Measurements from ENCODE around the gene CES5A. TPM values are rescaled to one million over a fixed set of nuclear protein-coding genes. Genes with fewer than 3 reads are reported as not detected.
"Not testable (repeated sequence)": the region's sequence is repeated elsewhere in the genome, so short reads cannot be mapped to it uniquely, and the experiment has no call there.

The CES5A gene
- total RNA-seq, 1 experiment from 2014 or later: not detected

DNA sequence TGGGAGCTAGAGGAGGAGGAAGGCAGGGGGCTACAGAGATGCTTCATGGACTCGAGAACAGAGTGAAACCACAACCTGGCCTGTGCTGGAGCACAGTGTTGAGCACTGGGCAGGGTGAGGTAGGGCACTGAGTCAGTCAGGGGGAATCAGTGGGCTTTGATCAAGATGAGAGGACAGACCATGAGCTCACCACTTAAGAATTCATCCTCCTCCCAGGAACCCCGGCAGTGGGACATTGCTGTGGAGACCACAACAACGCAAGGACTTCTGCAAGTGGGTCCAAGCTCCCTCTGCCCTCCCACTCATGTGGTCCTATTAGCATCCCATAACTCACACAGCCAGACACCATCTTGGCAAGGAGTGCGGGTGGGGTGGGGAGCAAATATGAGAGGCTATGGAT is 1.7 kb upstream of the CES5A start:
- no peak for DNase-seq (ENCODE audit: low spot score)

DNA sequence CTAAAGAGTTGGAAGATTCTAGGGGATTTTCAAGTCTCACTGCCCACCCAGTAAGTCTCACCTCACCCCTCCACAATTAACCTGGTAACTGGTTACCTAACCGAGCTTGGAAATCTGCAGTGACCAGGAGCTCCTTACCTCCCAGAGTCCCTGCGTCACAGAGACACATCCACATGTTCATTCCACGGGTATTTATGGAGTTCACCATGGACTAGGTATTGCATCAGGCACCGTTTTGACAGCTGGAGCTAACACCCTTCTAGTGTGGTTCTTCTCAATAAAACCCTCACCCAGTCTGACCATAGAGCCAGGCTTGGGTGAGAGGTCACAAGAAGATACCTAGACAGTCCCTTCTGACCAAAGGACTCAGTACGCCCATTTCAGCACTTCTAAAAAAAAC is 2.1 kb downstream of the CES5A start:
- DNase-seq (ENCODE audit: low spot score): no peak

DNA sequence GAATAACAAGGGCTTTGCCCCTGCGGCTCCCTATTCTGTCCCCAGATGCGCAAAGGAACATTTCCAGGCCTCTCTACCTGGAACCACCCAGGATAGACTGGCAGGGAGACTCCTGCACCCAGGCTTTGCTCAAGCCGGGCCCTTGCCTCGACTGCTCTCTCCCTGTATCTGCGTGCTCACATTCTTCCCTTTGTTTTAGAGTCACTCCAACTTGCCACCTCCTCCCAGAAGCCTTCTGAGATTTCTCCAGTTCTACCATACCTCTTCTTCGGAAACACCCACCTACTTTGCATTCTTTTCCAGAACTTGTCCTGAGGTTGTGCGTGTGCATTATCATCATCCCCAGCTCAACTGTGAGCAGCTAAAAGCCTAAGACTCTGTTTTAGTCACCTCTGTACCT is 3.0 kb downstream of the CES5A start:
- DNase-seq (ENCODE audit: low spot score): no peak

DNA sequence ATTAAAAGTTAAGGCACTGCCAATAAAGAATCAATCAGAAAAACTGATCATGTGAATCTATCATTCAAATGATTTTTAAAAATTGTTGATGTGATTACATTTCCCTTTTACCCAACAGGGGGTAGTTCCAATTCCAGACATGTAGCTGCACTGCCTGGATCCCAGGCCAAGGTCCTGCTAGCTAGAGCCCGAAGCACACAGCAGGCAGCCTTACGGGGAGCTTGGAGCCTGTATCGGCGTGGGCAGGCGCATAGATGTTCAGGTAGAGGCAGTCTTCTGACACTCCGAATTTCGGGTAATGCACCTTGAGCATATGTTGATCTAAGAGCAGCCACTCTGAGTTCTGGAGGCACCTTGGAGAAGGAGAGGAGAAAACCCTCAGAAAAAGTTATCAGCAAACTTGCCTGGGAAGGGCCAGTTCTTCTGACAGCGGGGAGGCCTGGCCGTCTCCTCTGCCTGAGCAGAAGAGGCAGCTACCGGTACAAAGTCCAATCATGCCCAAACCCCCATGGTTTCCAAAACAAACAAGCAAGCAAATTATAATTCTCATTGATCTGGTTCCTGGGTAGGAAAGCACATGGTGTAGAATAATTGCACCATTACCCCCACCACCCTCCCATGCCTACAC is 3.6 kb downstream of the CES5A start:
- no peak for DNase-seq (ENCODE audit: low spot score)

DNA sequence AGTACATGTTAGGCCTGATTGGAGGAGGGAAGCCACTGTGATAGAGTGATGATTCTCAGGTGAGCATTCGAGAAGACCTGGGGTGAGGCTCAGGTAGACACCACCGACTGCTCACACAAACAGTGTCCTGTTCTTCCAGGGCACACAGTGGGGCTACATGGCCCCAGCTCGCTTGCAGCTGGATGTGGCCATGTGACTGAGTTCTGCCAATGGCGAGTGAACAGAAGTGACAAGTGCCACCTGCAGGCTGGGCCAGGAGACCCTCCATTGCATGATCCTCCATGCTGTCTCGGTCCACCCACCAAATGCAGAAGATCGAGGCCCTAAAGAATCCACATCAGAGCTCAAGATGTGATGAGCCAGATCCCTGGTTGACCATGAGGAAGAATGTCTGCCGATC is 6.2 kb downstream of the CES5A start:
- DNase-seq (ENCODE audit: low spot score): no peak

GRCh38 chr16:55868137-55868536 is 7.0 kb downstream of the CES5A start:
- DNase-seq (ENCODE audit: low spot score): no peak

DNA sequence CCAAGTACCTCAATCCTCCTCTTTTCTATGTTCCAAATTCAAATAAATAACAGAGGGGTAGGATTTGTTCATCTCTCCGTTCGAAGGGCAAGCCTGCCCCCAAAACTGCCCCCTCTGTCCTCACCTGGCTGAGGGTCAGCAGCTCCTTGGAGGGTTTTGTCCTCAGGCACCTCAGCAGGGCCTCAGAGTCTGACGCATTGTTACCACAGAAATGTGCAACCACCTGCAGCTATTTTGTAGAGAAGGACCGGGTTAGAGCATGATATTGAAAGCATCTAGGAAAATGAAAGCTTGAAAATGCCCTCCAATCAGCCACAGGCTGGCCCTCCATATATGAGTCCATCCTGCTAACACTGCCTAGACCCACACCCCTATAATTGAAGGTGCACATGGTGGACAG is 13.9 kb downstream of the CES5A start:
- no peak for DNase-seq (ENCODE audit: low spot score)

DNA sequence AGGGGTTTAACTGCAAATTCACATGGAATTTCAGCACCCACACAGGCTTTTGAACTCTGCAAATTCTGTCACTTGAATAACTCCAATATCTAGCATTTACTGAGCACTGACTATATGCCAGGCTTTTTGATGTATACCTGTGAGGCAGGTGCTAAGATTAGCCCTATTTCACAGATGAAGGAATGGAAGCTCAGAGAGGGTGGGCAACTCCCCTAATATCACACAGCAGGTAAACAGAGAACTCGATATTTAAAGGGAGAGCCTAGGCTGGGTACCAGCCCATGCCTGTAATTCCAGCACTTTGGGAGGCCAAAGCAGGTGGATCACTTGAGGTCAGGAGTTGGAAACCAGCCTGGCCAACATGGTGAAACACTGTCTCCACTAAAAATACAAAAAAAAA is 17.5 kb downstream of the CES5A start:
- DNase-seq (ENCODE audit: low spot score): not testable (repeated sequence)

GRCh38 chr16:55856950-55857349 is 18.2 kb downstream of the CES5A start:
- DNase-seq (ENCODE audit: low spot score): no peak

GRCh38 chr16:55853114-55853513 is 22.1 kb downstream of the CES5A start:
- no peak for DNase-seq (ENCODE audit: low spot score)

- DNase-seq (ENCODE audit: low spot score): no peak
These were observed 25.6 kb downstream of the CES5A start for GRCh38 chr16:55849536-55849935.

DNA sequence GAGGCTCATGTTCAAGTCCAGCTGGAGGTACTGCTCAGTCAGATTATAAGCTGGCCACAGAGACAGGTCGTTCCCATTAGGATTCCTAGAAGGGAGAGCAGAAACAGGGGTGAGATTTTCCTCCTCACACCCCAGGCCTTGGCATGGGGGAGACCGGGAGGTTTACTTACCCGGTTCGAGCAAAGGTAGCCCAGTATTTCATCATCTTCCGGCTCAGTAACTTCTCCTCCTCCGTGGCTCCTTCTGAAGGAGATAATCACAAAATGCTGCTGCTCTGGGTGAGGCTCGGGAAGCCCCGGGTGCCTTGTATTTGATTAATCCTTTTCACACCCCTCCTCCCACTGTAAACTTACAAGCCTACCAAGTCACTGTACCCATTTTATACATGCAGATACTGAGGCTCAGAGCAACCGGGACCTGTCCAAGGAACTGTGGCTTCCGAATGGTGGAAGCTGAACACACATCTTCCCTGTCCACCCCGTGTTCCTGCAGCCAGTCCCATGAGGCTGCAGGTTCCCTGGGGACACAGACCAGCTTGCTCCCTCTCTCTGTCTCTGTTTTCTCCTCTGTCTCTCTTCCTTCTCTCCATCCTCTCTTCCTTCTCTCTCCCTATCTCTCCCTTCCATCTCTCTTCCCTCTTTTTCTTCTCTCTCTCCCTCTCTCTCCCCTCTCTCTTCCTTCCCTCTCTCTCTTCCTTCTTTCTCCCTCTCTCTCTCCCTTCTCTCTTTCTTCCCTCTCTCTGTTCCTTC is 28.4 kb downstream of the CES5A start:
- DNase-seq (ENCODE audit: low spot score): no peak

DNA sequence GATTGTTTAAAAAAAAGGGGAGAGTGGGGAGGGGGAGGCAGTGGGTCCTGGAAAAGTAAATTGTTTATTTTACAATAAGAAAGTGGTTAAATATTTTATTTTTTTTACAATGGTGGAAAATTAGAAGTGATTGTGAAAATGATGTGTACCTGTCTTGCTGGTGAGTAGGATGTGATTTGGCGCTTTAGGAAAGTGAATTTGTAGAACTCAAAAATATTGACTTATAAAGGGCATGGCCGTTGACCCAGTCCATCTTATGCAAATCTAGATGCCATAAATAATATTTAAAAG is 32.1 kb downstream of the CES5A start:
- no peak for DNase-seq (ENCODE audit: low spot score)

DNA sequence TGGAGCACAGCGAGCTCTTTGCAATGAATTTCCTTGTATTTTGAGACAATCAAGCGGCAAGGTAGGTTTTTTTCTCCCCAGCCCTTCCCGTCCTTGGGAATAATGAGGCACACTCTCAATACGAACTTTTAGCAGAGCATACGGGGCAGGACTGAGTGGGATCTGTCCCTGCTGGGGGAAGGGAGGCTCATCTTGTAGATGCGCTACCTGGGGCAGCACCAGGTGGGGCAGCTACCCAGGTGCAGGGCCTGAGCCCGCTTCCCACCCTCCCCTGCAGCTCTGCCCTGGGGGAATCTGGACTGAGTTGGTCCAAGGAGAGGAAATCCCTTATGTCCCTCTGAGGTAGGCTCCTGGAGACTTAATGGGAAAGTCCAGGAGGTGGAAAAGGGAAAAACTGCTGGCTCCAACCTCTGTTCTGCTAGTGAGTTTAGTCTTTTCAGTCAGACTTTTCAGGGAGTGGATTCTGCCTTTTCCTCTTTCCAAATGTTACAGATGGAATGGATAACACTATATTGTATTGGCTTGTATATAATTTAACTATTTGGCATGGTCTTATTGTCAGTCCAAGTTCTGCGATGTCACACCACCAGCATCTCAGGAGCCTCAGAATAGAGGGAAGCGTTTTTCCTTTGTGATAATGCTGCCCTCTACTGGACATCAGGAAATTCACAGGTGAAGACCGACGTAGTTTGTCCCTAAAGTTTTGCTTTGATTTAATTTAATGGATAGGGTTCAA is 32.6 kb downstream of the CES5A start:
- peak; percentile 58 for DNase-seq (ENCODE audit: low spot score)

DNA sequence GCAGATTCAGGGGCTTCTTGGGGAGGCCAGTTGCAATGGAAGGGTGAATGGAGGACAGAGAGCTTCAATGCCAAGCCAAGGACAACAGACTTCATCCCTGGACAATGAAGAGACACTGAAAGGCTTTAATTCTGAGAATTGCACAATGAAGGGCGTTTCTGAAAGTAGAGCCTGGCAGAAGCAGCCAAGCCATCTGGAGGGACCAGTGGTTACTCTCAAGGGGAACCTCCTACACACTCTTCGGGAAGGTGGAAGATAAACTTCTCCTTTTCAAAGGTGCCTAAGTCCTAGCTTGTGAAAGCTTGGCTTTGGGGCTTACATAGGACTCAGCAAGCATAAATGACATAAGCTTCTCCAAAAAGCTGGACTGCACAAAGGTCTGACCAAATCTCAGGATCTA is 36.1 kb downstream of the CES5A start:
- DNase-seq (ENCODE audit: low spot score): no peak

DNA sequence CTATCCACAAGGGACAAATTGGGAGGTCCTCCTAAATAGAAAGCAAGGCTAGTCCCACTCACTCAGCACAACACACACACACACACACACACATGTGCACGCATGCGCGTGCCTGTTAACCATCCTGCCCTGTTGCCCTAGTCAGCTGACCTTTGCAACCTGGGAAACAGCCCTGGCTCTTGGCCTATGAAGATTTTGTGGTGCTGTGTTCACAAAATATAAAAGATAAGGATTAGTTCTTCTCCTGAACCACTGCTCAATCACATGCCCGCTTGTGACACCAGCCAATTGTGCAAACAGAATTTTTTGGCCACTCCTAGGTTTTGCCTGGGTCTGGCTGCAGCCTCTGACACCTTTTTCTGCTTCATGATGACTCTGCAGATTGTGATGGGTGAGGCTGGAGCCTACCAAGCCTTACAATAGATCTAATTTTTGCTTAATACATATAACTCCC is 39.0 kb downstream of the CES5A start:
- no peak for DNase-seq (ENCODE audit: low spot score)

GRCh38 chr16:55835581-55835980 is 39.6 kb downstream of the CES5A start:
- DNase-seq (ENCODE audit: low spot score): no peak

DNA sequence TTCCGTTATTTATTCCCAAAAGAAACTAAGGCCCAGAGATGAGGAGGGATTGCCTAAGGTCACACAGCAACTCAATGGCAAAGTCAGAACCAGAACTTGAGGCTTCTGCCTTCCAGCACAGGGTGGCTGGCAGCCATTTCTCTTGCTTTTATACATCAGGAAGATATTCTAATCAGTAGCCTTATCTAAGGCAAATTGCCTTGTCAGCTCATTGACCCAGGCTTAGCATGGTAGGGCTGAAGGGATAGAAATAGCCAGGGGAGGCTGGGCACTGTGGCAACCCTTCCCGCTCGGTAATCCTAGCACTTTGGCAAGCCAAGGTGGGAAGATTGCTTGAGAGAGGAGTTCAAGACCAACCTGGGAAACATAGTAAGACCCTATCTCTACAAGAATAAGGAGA is 40.0 kb downstream of the CES5A start:
- not testable (repeated sequence) for DNase-seq (ENCODE audit: low spot score)

DNA sequence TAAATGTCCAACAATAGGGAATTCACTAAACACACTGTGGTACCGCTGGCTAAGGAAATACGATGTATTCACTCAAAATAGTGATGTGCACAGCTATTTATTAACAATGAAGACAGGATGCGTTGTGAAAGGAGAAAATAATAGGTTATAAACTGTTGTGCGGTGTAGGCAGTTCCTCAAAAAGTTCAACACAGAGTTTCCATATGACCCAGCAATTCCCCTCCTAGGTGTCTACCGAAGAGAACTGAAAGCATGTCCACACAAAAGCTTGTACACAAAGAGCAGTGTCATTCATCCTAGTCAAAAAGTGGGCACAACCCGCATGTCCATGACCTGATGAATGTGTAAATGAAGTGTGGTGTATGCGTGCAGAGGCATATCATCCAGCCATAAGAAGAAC is 41.1 kb downstream of the CES5A start:
- DNase-seq (ENCODE audit: low spot score): no peak

DNA sequence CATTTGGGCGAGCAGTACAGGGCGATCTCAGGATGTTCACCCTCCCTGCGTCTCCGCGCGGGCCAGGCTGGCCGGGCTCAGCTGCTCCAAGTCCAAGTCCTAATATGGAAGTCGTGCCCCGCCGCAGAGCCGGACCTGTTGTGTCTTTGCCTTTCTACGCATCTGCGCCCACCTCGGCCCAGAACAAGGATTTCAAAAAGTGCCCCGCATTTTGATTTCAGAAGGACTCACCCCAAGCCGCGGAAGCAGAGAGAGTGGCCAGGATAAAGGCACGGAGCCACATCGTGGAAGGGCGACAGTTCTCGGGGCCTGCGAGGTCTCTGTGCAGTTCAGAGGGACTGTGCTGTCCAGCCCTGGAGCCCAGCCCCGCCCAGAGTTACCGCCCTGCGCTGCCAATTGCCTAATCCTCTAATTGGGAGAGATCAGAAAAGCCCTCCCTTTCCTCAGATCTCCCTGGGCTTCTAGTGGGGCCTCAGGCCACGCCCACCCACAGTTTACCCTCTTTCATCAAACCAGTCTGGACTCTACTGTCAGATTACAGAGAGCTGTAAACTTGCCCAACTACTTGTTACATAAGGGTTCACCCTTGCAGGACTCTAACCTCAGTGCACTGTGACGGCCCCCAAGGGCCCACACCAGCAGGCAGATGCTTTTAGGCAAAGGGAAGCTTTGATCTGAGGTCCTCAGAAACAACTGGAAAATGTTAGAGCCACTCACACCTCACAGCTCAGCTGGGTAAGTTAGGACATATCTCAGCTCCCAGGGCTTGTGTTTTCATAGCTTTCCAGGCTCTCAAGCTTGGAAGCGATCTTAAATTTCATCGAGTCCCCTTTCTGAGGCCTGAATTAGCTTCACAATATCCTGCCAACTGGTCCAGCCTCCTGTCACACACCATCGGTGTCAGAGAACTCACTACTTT is 42.1 kb downstream of the CES5A start, which contains the start of gene CES1:
TSS of gene CES1 (minus strand) at position 324 of the 919 bp plus-strand sequence. CDS start at position 283, 41 bp downstream.
- DNase-seq (ENCODE audit: low spot score): no peak

GRCh38 chr16:55832425-55832772 is 42.8 kb downstream of the CES5A start:
- DNase-seq (ENCODE audit: low spot score): no peak

Data from HT-29 (cell line).